ENCODE data around the gene MAG. TPM values are rescaled to one million over a fixed set of nuclear protein-coding genes. Genes with fewer than 3 reads are reported as not detected.

Gene MAG
- total RNA-seq, 1 donor, result not detected

GRCh38 chr19:35249848-35250711, 41.9 kb upstream of the MAG start:
- TF ChIP-seq, protein P1, sequence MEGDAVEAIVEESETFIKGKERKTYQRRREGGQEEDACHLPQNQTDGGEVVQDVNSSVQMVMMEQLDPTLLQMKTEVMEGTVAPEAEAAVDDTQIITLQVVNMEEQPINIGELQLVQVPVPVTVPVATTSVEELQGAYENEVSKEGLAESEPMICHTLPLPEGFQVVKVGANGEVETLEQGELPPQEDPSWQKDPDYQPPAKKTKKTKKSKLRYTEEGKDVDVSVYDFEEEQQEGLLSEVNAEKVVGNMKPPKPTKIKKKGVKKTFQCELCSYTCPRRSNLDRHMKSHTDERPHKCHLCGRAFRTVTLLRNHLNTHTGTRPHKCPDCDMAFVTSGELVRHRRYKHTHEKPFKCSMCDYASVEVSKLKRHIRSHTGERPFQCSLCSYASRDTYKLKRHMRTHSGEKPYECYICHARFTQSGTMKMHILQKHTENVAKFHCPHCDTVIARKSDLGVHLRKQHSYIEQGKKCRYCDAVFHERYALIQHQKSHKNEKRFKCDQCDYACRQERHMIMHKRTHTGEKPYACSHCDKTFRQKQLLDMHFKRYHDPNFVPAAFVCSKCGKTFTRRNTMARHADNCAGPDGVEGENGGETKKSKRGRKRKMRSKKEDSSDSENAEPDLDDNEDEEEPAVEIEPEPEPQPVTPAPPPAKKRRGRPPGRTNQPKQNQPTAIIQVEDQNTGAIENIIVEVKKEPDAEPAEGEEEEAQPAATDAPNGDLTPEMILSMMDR (IDR thresholded peaks at IDR 0.05; ENCODE audit: insufficient read depth, low read depth, low read length), result no peak
- H3K4me3 ChIP-seq (ENCODE audit: low read depth, low read length), result no peak overlapping the region
- no peak for DNase-seq (ENCODE audit: low read depth)

DNA sequence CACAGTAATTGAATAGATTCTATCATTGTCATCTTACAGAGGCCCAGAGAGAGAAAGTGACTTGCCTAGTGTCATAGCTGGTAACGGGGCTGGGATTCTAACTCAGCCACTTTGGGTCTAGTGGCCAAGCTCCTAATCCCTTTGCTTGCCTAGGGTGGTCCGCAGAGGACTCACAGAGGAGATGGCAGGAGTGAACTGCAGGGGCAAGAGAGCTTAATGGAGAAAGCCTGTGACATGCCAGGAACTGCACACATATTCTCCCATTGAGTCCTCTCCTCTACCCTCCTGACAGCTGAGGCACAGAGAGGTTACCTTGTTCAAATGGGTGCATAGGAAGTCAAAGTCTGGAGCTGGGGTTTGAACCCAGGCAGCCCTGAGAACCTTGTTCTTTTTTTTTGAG, 40.5 kb upstream of the MAG start:
- no peak overlapping the region for H3K4me3 ChIP-seq (ENCODE audit: low read depth, low read length)
- TF ChIP-seq, protein P1 (IDR thresholded peaks at IDR 0.05; ENCODE audit: insufficient read depth, low read depth, low read length), result no peak
- DNase-seq (ENCODE audit: low read depth), result no peak

- H3K4me3 ChIP-seq (ENCODE audit: low read depth, low read length), result no peak overlapping the region
- no peak for DNase-seq (ENCODE audit: low read depth)
- TF ChIP-seq, protein P1 (IDR thresholded peaks at IDR 0.05; ENCODE audit: insufficient read depth, low read depth, low read length), result no peak
These were observed 38.4 kb upstream of the MAG start for GRCh38 chr19:35253316-35254286.

GRCh38 chr19:35254341-35255297, 37.3 kb upstream of the MAG start:
- no peak overlapping the region for H3K4me3 ChIP-seq (ENCODE audit: low read depth, low read length)
- no peak for DNase-seq (ENCODE audit: low read depth)
- TF ChIP-seq, protein P1 (IDR thresholded peaks at IDR 0.05; ENCODE audit: insufficient read depth, low read depth, low read length), result no peak

DNA sequence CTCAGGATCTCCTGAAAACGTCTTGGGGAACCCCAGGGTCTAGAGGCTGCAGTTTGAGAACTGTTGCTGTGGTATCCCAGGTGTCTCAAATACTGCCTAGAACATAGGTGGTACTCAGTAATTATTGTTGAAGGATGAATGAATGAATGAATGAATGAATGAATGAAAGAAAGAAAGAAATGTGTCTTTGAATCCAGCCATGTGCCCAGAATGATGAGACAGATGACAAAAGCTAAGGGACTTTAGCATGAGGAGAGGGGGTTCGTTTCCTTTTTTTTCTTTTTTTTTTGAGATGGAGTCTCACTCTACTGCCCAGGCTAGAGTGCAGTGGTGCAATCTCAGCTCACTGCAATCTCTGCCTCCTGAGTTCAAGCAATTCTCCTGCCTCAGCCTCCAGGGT, 35.4 kb upstream of the MAG start:
- no peak for DNase-seq (ENCODE audit: low read depth)
- TF ChIP-seq, protein P1 (IDR thresholded peaks at IDR 0.05; ENCODE audit: insufficient read depth, low read depth, low read length), result no peak
- H3K4me3 ChIP-seq (ENCODE audit: low read depth, low read length), result no peak overlapping the region

GRCh38 chr19:35257113-35257461, 34.9 kb upstream of the MAG start:
- no peak for DNase-seq (ENCODE audit: low read depth)
- TF ChIP-seq, protein P1 (IDR thresholded peaks at IDR 0.05; ENCODE audit: insufficient read depth, low read depth, low read length), result no peak
- no peak overlapping the region for H3K4me3 ChIP-seq (ENCODE audit: low read depth, low read length)

Data from fibroblast of villous mesenchyme (primary cell).